Stimulated activated CD8-positive, alpha-beta memory T cell treated with anti-CD3 and anti-CD28 coated beads, Interleukin-15, amount 100 ng/mL, for 24 hours (primary cell): ENCODE measurements around the gene C16orf96.

ENCODE experiments used
- DNase-seq: peaks from one replicate; pipeline ENCODE4 v3.0.0-alpha.2; 2020; ENCODE audit warnings: low read depth

Gene C16orf96

DNA sequence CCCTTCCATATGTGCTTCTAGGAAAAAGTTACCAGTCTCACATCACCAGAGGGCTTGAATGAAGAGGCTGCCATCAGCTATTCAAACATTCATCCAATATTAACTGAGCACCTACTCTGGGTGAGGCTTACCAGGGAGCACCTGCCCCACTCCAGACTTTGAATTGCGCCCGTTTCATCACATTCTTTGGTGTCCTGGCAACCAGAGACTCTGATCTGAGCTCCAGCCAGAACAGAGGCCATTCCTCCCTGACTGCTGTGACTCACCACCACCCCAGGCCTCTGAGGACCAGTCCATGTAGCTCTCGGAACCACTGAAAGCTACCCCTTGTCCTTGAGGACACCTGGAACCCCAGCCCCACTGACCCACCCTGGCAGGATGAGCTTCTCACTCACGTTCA is at the start of gene C16orf96:
C16orf96 (plus strand) TSS at position 229 of the 400 bp plus-strand sequence; CDS start at position 379, 150 bp downstream.
- DNase-seq: no peak

DNA sequence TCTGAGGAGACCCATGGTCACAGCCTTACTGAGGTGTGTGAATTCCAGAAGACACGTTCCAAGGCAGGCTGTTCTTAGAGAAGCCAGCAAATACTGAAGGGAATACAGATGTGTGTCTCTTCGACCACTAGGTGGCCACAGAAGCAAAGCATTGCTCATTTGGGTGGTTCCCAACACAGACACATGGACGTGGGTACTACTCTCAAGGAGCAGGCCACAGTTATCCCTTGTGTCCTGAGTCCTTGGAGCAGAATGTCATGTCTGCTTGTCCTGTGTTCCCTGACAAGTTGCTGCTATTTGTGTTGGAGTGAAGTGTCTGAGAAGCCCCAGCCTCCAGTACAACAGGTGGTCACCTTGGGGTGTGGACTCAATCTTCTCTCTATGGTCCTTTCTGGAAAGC is 49.7 kb upstream of the C16orf96 start:
- no peak for DNase-seq

DNA sequence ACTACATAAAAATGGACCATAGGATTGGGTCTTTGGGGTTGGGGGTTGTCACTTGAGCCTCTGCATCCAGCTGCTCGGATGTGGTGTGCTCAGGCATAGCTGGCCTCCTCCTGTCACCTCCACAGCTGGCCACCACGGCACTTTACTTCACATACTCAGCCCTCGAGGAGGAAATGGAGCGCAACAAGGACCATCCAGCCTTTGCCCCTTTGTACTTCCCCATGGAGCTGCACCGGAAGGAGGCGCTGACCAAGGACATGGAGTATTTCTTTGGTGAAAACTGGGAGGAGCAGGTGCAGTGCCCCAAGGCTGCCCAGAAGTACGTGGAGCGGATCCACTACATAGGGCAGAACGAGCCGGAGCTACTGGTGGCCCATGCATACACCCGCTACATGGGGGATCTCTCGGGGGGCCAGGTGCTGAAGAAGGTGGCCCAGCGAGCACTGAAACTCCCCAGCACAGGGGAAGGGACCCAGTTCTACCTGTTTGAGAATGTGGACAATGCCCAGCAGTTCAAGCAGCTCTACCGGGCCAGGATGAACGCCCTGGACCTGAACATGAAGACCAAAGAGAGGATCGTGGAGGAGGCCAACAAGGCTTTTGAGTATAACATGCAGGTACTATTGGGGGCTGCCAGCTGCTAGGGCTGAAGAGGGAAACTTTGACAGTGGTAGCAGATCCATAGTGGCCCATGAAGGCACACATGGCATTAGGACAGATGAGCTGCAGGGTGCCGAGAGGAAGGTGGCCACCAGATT is 48.4 kb upstream of the C16orf96 start:
- no peak for DNase-seq

DNA sequence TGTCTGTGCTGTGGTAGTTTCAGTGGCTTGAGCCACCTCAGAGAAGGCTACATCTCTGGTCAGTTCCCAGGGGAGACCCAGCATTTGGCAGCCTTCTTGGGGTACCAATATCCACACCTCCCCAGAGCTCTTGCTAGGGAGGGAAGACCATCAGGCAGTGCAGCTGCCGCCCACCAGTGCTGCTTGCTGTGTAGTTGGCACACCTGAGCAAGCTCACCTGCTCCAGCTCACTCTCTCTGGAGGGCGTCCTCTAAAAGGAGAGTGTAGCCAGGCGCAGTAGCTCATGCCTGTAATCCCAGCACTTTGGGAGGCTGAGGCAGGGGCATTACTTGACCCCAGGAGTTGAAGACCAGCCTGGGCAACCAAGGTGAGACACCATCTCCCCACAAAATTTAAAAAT is 47.3 kb upstream of the C16orf96 start:
- no peak for DNase-seq

DNA sequence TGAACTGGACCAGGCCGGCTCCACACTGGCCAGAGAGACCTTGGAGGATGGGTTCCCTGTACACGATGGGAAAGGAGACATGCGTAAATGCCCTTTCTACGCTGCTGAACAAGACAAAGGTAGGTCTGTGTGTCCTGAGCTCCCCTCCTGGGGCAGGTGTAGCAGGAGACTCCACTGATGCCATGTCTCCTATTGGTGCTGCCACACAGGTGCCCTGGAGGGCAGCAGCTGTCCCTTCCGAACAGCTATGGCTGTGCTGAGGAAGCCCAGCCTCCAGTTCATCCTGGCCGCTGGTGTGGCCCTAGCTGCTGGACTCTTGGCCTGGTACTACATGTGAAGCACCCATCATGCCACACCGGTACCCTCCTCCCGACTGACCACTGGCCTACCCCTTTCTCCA is 46.7 kb upstream of the C16orf96 start:
- no peak for DNase-seq

DNA sequence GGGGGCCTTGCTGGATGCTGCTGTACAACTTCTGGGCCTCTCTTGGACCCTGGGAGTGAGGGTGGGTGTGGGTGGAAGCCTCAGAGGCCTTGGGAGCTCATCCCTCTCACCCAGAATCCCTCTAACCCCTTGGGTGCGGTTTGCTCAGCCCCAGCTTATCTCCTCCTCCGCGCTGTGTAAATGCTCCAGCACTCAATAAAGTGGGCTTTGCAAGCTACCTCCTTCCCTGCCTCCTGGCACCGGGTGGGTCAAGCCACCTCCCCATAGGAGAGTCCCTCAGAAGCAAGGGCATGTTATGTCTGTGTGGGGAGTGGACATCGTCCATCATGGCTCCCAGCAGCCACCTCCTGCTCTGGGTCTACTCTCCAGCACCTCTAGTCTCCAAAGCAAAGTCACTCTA is 46.0 kb upstream of the C16orf96 start:
- DNase-seq: no peak

DNA sequence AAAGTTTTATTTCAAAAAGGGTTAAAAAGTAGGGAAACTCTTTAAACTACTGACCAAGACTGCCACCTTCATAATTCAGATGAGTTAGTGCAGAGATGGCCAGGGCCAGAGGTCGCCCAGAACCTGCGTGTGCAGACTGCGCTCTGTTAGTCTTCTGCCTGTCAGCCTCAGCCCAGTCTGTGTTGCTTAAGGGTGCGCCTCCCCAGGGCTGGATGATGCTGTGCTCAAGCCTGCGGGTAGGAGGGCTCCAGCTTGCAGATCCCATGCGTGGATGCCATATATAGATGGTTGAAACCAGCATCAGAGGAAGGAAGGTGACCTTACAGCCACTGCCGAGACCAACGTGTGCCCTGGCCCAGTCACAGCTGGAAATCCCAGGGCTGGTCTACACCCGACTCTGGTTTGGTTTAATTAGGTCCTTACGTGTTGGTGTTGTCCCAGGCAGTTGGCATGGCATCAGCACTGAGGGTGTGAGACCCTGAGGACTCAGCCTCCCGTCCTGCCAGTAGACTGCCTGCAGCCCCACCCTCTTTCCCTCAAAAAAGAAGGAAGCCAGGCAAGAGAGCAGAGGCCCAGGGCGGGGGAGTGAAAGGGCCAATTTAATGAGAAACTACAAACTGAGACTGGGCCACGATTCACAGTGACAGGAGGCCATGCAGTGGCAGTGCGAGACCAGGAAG is 45.3 kb upstream of the C16orf96 start:
- DNase-seq: no peak

DNA sequence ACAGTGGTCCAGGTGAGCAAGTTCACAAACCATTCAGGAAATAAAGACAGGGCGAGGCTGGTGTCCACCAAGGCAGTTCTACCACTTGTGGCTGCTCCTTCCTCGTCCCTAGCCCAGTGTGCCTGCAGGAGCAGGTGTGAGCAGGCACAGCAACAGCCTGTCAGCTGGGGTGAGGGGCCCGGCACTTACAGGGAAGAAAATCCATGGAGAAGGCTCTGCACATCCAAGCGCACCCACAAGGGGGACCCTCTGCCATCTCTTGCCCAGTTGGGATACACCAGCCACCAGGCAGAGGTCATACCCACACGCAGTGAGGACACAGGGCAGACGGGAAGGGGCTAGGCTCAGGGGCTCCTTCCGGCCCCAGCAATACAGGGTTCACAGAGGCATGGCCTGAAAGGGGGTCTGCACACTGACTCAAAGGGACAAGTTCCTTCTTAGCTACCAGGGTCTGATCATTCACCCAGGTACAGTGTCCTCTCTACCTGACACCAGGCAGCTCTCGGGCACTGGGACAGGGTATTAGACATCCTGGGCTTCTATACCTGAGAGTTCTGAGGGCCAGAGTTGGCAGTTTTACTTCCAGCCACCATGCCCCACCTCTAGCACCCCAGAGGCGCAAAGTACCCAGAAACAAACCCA is 44.6 kb upstream of the C16orf96 start:
- DNase-seq: no peak

DNA sequence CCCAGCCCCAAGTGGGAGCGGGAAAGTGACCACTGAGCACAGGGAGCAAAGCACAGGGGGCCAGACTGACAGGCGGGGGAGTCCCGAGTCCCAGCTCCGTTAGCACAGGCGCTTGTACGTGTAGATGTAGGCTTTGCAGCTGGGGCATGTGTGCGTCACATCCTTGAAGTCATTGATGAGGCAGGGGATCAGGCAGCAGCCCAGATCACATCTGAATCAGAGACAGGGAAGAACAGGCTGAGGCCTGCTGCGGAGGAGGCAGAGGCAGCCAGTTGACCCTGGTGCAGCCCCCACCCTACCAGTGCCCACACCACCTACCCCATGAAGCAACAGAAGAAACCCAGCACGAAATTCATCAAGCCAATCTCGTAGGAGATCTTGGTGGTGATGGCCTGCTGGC is 43.7 kb upstream of the C16orf96 start:
- DNase-seq: no peak

DNA sequence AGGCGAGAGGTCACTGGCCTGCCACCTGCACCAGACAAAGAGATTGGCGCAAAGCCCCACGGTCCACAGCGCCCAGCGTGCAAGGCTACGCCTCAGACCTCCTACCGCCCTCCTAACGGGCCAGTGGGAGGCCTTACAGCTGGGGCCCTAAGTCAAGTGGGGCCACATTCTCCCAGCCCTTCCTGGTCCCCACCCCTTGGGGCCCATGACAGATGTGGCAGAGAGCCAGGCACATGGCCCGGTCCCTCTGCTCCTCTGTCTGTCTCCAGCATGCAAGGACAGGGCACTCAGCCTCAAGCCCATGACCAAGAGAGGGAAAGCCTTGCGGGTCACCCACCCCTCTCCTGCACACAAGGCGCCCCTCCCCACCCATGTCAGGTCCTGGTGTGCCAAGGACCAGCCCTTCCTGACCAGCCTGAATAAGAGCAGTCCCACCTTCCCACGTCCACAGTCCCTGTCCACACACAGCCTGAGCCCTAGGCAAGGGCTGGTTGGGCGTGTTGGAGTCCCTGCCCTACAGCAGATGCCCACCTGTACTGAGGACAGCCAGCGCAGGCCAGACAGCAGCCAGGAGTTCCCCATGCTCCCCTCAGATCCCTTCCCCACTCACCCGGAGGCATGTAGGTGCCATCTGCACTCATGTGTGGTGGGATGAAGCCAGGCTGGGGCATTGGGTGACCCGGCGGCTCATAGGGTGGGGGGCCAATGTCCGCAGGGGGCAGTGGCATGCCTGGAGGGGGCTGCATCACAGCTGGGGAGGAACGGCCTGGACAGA is 42.9 kb upstream of the C16orf96 start:
- no peak for DNase-seq

DNA sequence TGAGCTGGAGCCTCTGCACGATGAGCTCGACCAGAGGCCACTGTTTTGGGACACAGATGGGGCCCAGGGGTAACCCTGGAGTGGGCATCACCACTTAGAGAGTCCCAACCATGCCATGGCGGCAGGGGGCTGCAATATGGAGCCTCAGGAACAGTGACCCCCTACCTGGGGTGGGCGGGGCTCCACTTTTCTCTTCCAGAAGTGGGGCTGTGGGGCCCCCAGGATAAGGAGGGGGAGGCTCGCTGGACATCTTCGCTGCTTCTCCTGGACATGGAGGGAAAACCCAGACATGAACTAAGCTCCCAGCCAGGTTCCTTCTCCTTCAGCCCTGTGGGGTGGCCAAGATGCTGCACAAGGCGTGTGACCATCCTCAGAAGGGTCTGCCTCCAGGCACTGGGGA is 42.3 kb upstream of the C16orf96 start:
- no peak for DNase-seq

DNA sequence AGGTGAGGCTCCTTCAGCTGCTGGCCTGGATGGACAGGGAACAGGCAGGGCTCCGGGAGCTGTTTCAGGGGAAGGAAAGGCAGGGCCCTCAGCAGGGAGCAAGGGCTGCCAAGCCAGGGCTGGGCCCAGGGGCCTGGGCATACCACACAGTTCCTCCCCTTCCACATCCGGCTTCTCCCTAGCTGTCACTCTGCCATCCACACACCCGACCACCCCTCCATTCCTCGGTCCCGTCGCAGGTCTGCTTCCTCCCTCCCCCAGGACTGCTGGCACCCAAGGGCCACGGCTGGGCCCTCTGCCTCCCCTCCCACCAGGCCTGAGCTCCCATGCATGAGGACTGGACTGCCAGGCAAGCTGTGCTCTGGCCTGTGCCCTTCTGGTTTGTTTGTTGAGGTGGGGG is 41.5 kb upstream of the C16orf96 start:
- DNase-seq: no peak

DNA sequence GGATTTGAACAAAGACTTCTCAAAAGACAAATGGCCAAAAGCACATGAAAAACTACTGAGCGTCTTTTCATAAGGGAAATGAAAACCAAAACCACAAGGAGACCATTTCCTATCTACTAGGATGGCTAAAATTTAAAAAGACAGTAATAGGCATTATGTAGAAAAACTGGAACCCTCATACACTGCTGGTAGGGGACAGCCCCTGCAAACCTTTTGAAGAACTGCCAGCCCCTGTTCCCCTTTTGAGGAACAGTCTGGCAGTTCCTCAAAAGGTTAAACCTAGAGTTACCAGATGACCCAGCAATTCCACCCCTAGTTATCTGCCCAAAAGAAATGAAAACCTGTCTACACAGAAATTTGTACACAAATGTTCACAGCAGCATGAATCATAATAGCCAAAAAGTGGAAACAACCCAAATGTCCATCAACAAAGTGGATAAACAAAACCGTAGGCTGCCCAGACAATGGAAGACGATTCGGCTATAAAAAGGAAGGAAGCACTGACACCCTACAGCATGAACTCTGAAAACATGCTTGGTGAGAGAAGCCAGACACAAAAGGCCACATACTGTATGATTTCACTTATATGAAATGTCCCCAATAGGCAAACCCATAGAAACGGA is 40.4 kb upstream of the C16orf96 start:
- DNase-seq: no peak

DNA sequence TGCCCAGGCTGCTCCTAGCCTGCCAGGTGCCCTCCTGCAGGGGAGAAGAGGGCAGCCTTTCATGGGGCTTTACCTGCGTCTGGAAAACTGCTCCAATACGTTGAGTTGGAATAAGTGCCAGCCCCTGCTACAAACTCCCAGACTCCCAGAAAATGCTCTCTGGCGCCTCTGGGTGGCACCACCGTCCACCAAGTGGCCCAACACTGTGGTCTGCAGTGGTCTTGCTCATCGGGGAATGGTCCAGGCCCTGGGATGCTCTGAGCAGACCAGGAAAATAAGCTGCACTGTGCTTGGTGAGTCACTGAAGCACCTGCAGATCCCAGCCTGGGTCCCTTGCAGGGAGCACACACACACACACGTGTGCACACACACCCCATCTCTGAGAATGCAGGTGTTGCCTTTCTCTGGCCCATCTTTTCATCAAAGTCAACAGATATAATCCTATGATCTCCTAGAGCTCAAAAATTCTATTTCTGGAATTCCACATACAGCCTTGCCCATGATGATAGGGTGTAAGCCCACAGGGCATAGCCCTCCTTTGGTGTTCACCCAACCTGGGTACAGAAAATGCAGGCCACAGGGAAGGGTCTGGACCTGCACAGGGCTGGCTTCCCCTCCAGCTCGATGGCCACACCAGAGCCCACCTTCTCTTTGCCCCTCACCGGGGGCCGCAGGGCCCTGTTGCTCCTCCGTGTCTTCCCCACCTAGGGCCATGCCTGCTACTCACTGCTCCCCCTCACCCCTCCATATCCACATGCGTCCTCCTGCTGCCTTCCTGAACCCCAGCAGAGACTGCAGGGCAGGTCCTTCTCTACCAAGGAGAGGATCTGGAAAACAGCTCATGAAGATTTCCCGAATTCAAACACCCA is 38.1 kb upstream of the C16orf96 start:
- no peak for DNase-seq

DNA sequence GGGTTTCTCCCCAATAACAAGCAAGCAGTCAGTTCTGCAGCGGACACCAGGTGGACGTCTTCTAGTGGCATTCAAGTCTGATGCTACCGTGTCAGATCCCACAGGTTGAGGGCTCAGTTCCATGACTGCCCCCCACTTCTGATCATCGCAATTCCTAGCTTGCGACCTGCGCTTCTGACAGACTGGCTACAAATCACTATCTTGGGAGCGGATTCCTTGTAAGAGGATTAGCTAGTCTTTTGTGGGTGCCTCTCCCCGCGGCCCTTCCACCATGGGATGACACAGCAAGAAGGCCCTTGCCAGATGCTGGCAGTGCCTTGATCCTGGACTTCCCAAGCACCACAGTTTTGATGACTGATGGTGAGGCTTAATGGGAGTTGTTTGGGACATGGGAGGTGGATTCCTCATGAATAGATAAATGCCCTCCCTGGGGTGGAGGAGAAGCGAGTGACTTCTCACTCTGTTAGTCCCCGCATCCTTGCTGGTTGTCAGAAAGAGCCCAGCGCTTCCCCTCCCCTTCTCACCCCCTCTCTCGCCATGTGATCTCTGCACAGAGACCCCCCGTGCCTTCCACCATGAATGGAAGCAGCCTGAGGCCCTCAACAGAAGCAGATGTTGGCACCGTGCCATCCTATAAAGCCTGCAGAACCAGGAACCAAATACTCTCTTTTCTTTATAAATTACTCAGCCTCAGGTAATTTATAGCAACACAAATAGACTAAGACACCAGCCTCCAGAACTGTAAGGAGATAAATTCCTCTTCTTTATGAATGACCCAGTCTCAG is 36.7 kb upstream of the C16orf96 start:
- DNase-seq: no peak

DNA sequence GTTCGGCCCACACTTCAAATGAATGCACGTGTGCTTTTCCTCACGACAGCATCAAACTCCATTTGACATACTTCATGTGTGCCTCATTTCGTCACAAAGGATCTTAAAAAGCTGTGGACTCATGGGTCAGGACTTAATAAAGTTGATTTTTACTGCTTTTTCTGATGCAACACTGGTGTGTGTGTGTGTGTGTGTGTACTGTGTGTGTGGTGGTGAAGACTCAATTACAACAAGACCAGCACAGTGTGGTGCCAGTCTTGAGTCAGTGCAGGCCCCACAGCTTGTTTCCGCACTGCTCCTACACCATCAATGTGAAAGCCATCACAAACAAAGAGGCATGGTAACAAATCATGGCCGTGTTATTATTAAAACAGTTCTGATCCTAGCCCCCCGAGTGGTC is 35.2 kb upstream of the C16orf96 start:
- DNase-seq: no peak

DNA sequence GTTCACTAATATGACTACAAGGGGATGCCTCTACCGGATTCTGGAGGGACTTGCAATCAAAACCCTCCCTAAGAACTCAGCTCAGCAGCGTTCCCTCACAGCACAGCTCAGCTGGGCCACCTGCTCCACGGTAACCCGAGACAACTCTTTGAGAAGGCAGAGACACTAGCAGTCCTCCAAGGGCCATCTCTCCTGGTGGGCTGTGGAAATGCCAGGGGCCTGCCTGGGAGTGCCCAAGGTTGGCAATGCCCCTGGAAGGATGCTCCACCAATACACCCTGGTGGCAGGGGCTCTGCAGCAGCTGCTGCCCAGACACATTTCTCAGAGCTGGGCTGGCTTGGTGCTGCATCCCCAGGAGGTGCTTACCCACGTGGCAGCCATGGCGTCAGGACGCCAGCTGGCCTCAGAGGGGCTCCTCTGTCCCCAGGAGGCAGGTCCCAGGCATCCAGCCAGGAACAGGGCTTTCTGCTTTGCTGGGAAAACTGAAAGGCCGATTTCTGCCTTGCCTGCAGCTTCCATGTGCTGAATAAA is 34.0 kb upstream of the C16orf96 start:
- DNase-seq: no peak

DNA sequence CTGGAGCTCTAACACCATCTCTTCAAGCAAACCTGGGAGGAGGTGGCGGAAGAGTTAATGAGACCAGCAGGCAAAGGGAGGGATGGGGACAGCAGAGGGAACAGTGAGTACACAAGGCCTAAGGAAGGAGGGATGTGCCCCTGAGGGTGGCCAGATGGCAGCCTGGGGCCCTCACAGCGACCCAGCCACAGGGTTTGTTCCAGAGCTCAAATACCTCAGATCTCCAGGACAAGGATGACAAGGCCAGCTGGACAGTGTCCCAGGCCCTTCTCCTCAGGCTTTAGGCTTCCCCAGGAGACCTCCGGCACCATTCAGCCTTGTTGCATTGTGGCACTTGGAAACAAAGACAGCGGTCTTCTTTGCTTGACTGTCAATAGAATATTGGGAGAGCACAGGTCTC is 32.5 kb upstream of the C16orf96 start:
- no peak for DNase-seq

DNA sequence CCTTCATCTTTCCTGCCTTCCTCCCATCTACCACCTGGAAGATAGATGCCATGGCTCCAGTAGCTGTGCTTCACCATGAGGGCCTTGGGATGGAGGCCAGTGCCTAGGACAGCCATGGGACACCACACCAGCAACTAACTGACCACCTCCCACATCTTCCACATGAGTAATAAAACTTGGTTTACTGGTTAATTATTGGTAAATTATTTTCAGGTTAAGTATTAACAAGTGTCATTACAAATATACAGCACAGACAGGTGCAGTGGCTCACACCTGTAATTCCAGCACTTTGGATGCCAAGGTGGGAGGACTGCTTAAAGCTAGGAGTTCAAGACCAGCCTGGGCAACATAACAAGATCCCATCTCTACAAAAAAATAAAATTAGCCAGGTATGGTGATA is 31.6 kb upstream of the C16orf96 start:
- DNase-seq: no peak

DNA sequence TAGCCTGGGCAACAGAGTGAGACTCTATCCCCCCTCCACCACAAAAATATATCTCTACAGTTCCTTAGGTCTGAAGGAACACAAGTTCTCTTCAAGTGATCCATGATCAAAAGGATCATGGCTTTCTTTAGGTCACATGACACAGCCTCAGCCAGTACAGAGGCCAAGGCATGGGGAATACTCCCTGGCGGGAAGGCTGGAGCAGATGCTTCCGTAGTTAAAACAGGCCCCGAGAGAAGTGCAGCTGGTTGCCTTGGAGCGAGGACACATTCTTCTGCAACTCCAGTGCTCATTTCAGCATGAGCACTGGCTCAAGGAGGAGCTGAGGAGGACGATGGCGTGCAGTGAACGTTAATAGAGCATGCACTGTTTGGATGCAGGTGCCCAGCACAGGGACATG is 31.1 kb upstream of the C16orf96 start:
- no peak for DNase-seq
